H1 (cell line): Measurements from ENCODE around the gene PTPRJ. TPM values are rescaled to one million over a fixed set of nuclear protein-coding genes. Genes with fewer than 3 reads are reported as not detected.

Experiments used
- CTCF ChIA-PET: fragments of 300-600 bp; sonication (Branson Sonifier 250); formaldehyde crosslinking; loops from one replicate; lab custom pipeline; 2021; ENCODE audit not compliant: partially characterized antibody; lab: Charles Lee
- POLR2A ChIA-PET: fragments of 300-600 bp; sonication (Branson Sonifier 250); formaldehyde crosslinking; loops from one replicate; lab custom pipeline; 2021; ENCODE audit warnings: inconsistent platforms; ENCODE audit not compliant: partially characterized antibody; lab: Charles Lee
- DNase-seq, 2 experiments: peaks; one replicate each; pipeline versions ENCODE4 v3.0.0 to v3.0.0-alpha.2; 2010 to 2022; ENCODE audit warnings: low spot score in 2 of 2, low read depth in 1 of 2, mixed read lengths in 1 of 2
- FAIRE-seq: peaks from 2 replicates; lab custom pipeline; 2011; peaks lifted over from hg19 to GRCh38; lab: Jason Lieb, UNC
- H2AFZ ChIP-seq: 2 replicates; pipeline ENCODE4 v1.8.1; 2012; ENCODE audit warnings: low read length, inconsistent platforms
- H2AK5ac ChIP-seq: 2 replicates; pipeline ENCODE4 v1.6.1; 2013; ENCODE audit warnings: low read depth, low read length
- H2BK120ac ChIP-seq: replicated peaks from 2 replicates; pipeline ENCODE3; 2013; ENCODE audit warnings: low read depth, low read length, inconsistent platforms
- H2BK12ac ChIP-seq: 2 replicates; pipeline ENCODE4 v1.6.1; 2013; ENCODE audit warnings: low read depth, low read length
- H2BK15ac ChIP-seq: 2 replicates; pipeline ENCODE4 v1.6.1; 2013; ENCODE audit warnings: low read length
- H2BK20ac ChIP-seq: 2 replicates; pipeline ENCODE4 v1.6.1; 2013; ENCODE audit warnings: low read length
- H2BK5ac ChIP-seq: 2 replicates; pipeline ENCODE4 v1.6.1; 2013; ENCODE audit warnings: low read depth, low read length
- H3K14ac ChIP-seq: 2 replicates; pipeline ENCODE4 v1.6.1; 2013; ENCODE audit warnings: inconsistent platforms; ENCODE audit not compliant: insufficient read length
- H3K18ac ChIP-seq: 2 replicates; pipeline ENCODE4 v1.6.1; 2013; ENCODE audit warnings: low read length; ENCODE audit errors: extremely low read depth
- H3K23ac ChIP-seq: 2 replicates; pipeline ENCODE4 v1.6.1; 2013; ENCODE audit warnings: inconsistent platforms; ENCODE audit not compliant: insufficient read length
- H3K23me2 ChIP-seq: 2 replicates; pipeline ENCODE4 v1.6.1; 2013; ENCODE audit warnings: low read depth, low read length
- H3K27ac ChIP-seq: 2 replicates; pipeline ENCODE4 v1.6.1; 2011; ENCODE audit warnings: low read depth, low read length, inconsistent platforms
- H3K27me3 ChIP-seq, 4 experiments: replicated peaks in 1 of 4; 1 replicate in 1 of 4; 2 replicates in 3 of 4; pipeline versions ENCODE4 v1.6.1 to v1.8.1; 2011 to 2013; ENCODE audit warnings: low read length in 3 of 4, mild to moderate bottlenecking in 3 of 4, inconsistent platforms in 2 of 4, mixed read lengths in 2 of 4, moderate library complexity in 1 of 4; ENCODE audit not compliant: control insufficient read depth in 3 of 4, insufficient read depth in 3 of 4; ENCODE audit errors: extremely low read depth in 1 of 4
- H3K36me3 ChIP-seq, 4 experiments: 2 replicates each; pipeline versions ENCODE4 v1.6.1 to v1.8.1; 2011 to 2013; ENCODE audit warnings: mild to moderate bottlenecking in 4 of 4, low read length in 3 of 4, moderate library complexity in 2 of 4, control low read depth in 1 of 4, inconsistent platforms in 1 of 4; ENCODE audit not compliant: insufficient read depth in 4 of 4, control insufficient read depth in 2 of 4
- H3K4ac ChIP-seq: replicated peaks from 2 replicates; pipeline ENCODE3; 2013; ENCODE audit warnings: low read length, low read depth, mixed read lengths, inconsistent platforms; ENCODE audit not compliant: insufficient read length
- H3K4me1 ChIP-seq, 4 experiments: replicated peaks in 1 of 4; 1 replicate in 1 of 4; 2 replicates in 3 of 4; pipeline versions ENCODE4 v1.6.1 to v1.8.1; 2011 to 2013; ENCODE audit warnings: low read length in 3 of 4, inconsistent platforms in 2 of 4, mixed read lengths in 1 of 4; ENCODE audit not compliant: insufficient read depth in 4 of 4, control insufficient read depth in 3 of 4
- H3K4me2 ChIP-seq, 2 experiments: 2 replicates each; pipeline versions ENCODE4 v1.6.1 to v1.8.1; 2011 to 2013; ENCODE audit warnings: low read depth in 2 of 2, low read length in 2 of 2, control low read depth in 1 of 2, inconsistent platforms in 1 of 2, mild to moderate bottlenecking in 1 of 2; ENCODE audit not compliant: insufficient read depth in 1 of 2
- H3K4me3 ChIP-seq, 4 experiments: fragments of 200-600, 300-600 bp in 1 of 4; sonication (generic), shearing (Covaris generic), sonication (Bioruptor Twin) in 1 of 4; 2 replicates each; pipeline versions ENCODE4 v1.5.1 to v1.8.1; 2011 to 2016; ENCODE audit warnings: low read length in 4 of 4, low read depth in 3 of 4, control low read depth in 2 of 4, inconsistent platforms in 2 of 4, mild to moderate bottlenecking in 2 of 4, mixed read lengths in 1 of 4, moderate library complexity in 1 of 4; ENCODE audit not compliant: insufficient read depth in 2 of 4; ENCODE audit errors: extremely low read depth in 1 of 4
- H3K56ac ChIP-seq: replicated peaks from 2 replicates; pipeline ENCODE3; 2013; ENCODE audit warnings: low read depth, mild to moderate bottlenecking, mixed read lengths, low read length, inconsistent platforms; ENCODE audit not compliant: insufficient read length
- H3K79me1 ChIP-seq: 2 replicates; pipeline ENCODE4 v1.6.1; 2013; ENCODE audit warnings: low read depth, low read length, control low read depth
- H3K79me2 ChIP-seq, 2 experiments: 2 replicates each; pipeline versions ENCODE4 v1.6.1 to v1.8.1; 2012 to 2013; ENCODE audit warnings: low read length in 2 of 2, mild to moderate bottlenecking in 2 of 2, inconsistent platforms in 1 of 2; ENCODE audit not compliant: insufficient read depth in 2 of 2, control insufficient read depth in 1 of 2
- H3K9ac ChIP-seq, 4 experiments: replicated peaks in 1 of 4; 1 replicate in 1 of 4; 2 replicates in 3 of 4; pipeline versions ENCODE4 v1.6.1 to v1.8.1; 2011 to 2013; ENCODE audit warnings: low read depth in 3 of 4, low read length in 3 of 4, control low read depth in 2 of 4, mild to moderate bottlenecking in 2 of 4, moderate library complexity in 2 of 4, inconsistent platforms in 1 of 4; ENCODE audit errors: extremely low read depth in 1 of 4
- H3K9me3 ChIP-seq, 2 experiments: 2 replicates each; pipeline versions ENCODE4 v1.6.1 to v1.8.1; 2012 to 2013; ENCODE audit warnings: mild to moderate bottlenecking in 2 of 2, moderate library complexity in 2 of 2, control low read depth in 1 of 2, inconsistent platforms in 1 of 2, low read depth in 1 of 2, low read length in 1 of 2, mixed read lengths in 1 of 2; ENCODE audit not compliant: insufficient read depth in 2 of 2
- H4K20me1 ChIP-seq, 2 experiments: replicated peaks in 1 of 2; 2 replicates each; pipeline versions ENCODE3 to v1.8.1; 2011 to 2013; ENCODE audit warnings: inconsistent platforms in 2 of 2, low read length in 2 of 2, mild to moderate bottlenecking in 1 of 2; ENCODE audit not compliant: insufficient read depth in 2 of 2, control insufficient read depth in 1 of 2
- H4K5ac ChIP-seq: 2 replicates; pipeline ENCODE4 v1.6.1; 2013; ENCODE audit warnings: low read length, low read depth, mixed read lengths, inconsistent platforms; ENCODE audit not compliant: insufficient read length
- H4K8ac ChIP-seq: 2 replicates; pipeline ENCODE4 v1.8.0; 2013; ENCODE audit warnings: mild to moderate bottlenecking, moderate library complexity, low read length, inconsistent platforms; ENCODE audit not compliant: insufficient read depth; ENCODE audit errors: extremely low read depth
- H4K91ac ChIP-seq: replicated peaks from 2 replicates; pipeline ENCODE3; 2013; ENCODE audit warnings: low read length, mixed read lengths, inconsistent platforms; ENCODE audit not compliant: insufficient read length
- CHD2 ChIP-seq: IDR thresholded peaks from 2 replicates; pipeline ENCODE4 v1.6.1; 2012; ENCODE audit warnings: low read length, improper control_type of control experiment
- EZH2 ChIP-seq: fragments of 200-600 bp; sonication (generic); IDR thresholded peaks from 2 replicates; pipeline ENCODE4 v1.7.1; 2012; ENCODE audit warnings: low read depth, mild to moderate bottlenecking, moderate library complexity, low read length, inconsistent platforms; ENCODE audit not compliant: severe bottlenecking
- HDAC2 ChIP-seq, 2 experiments: fragments of 300-600 bp in 1 of 2; sonication (generic) in 1 of 2; IDR thresholded peaks; 2 replicates each; pipeline ENCODE4 v1.6.1; 2011 to 2012; ENCODE audit warnings: low read depth in 2 of 2, low read length in 2 of 2, mild to moderate bottlenecking in 2 of 2, moderate library complexity in 2 of 2, borderline replicate concordance in 1 of 2, inconsistent platforms in 1 of 2
- MAX ChIP-seq: IDR thresholded peaks from 2 replicates; pipeline ENCODE4 v1.6.1; 2012; ENCODE audit warnings: inconsistent platforms
- SRF ChIP-seq: IDR thresholded peaks from 2 replicates; pipeline ENCODE4 v1.6.1; 2011; ENCODE audit warnings: mild to moderate bottlenecking, low read depth, low read length, moderate library complexity
- TCF12 ChIP-seq: IDR thresholded peaks from 2 replicates; pipeline ENCODE4 v1.6.1; 2011; ENCODE audit warnings: low read depth, mild to moderate bottlenecking, low read length
- USF2 ChIP-seq: IDR thresholded peaks from 2 replicates; pipeline ENCODE4 v1.6.1; 2011; ENCODE audit warnings: low read length, improper control_type of control experiment
- WGBS, 2 experiments: shearing (Covaris generic) in 1 of 2; methylation state at CpG; one replicate each; pipeline versions ENCODE4 v1.1.6 to v1.1.7; 2013 to 2015; ENCODE audit warnings: low lambda C conversion rate in 2 of 2, mixed read lengths in 2 of 2, inconsistent platforms in 1 of 2, low coverage in 1 of 2, missing lambda C conversion rate in 1 of 2; ENCODE audit not compliant: insufficient replicate concordance in 2 of 2, insufficient coverage in 1 of 2, insufficient read length in 1 of 2; ENCODE audit errors: extremely low coverage in 1 of 2, missing lambda C conversion rate in 1 of 2; 5-methylcytosine and 5-hydroxymethylcytosine counted together
- polyA plus RNA-seq, 7 experiments: library from polyadenylated mRNA; depleted of rRNA in 3 of 7; stranded (reverse) in 5 of 7; unstranded in 2 of 7; fragments of >200 nt in 5 of 7; fragments of 200-250 nt in 2 of 7; gene quantifications; 1 replicate in 5 of 7; 2 replicates in 1 of 7; 4 replicates in 1 of 7; pipeline versions ENCODE4 v1.2.1 to v1.2.3, GENCODE V29; 2011 to 2013; ENCODE audit warnings: missing spikeins in 2 of 7, mixed read lengths in 2 of 7
- total RNA-seq: library from RNA; stranded (reverse); fragmentation: NEBNext Ultra II Directional; extraction: Animal tissue kit (Norgen Biotek cat#: 25700); gene quantifications from 2 replicates; pipeline ENCODE4 v1.2.1, GENCODE V29; 2021

The PTPRJ gene
- total and polyA plus RNA-seq, 2 of the 8 experiments (the other 6 are each of a cell fraction or from before 2014, with no cell fraction given): 4.4 to 22.6 TPM

DNA sequence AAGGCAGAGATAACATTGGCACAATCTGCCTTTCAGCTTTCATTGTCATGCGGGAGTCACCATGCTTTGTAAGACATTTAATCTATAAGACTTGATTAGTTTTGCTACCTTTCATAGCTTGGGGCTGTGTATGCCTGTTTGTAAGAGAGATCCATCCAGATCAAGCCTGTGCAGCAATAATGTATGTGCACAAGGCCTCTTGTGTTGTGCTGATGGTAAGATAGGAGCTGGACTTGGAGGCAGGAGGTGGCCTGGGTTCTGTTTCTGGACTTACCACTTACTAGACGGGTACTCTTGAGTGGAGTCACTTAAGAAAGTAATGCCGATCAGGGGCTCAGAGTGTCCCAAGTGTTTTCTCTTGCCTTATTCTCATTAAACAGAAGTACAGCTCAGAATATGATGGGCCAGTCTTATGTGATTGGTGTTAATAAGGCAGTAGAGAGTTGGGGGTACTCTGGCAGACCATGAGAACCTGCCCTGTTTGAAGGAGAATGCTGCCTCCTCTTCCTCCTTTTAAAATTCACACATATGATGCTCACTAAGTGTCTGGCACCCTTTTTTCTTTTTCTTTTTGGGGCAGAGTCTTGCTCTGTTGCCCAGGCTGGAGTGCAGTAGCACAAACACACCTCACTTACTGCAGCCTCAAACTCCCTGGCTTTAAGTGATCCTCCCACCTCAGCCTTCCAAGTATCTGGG is 30.9 kb downstream of the PTPRJ start:
- no peak overlapping the region for H3K23ac ChIP-seq
- CTCF ChIA-PET: interaction anchor here (0.6 to 1.7 kb wide), 4 partner anchors 18 to 76 kb away, joined by 3 to 7 read pairs (median 4); no protein-coding TSS in a partner anchor
- H3K56ac ChIP-seq: no peak overlapping the region
- H3K4me3 ChIP-seq: no peak overlapping the region
- H3K18ac ChIP-seq: no peak overlapping the region
- H3K14ac ChIP-seq: no peak overlapping the region
- no peaks in the 10 kb centered on the region for H3K23me2 ChIP-seq
- H3K4ac ChIP-seq: no peak overlapping the region
- peaks cover 0 to 4% (median under 1%) of the 10 kb centered on the region in 4 experiments; a peak in 2 of 7 replicates for H3K4me1 ChIP-seq
- H3K79me1 ChIP-seq: peaks cover 13% of the 10 kb centered on the region
- H2BK120ac ChIP-seq: no peak overlapping the region
- no peak overlapping the region for H3K27ac ChIP-seq
- TF ChIP-seq CHD2 (no peak), HDAC2 (IDR thresholded peaks at IDR 0.05; ENCODE audit: borderline replicate concordance in 1 of 2, low read depth in 2 of 2, low read length in 2 of 2) (no peak), SRF (no peak), MAX (no peak), USF2 (no peak), EZH2 (no peak), TCF12 (no peak)
- no peak overlapping the region for H4K8ac ChIP-seq
- no peak overlapping the region for H2BK12ac ChIP-seq
- H3K27me3 ChIP-seq: no peaks in the 10 kb centered on the region
- DNase-seq (no peak), FAIRE-seq (no peak)
- no peak overlapping the region for H2BK20ac ChIP-seq
- no peak overlapping the region for H3K4me2 ChIP-seq
- POLR2A ChIA-PET: interaction anchor here (0.7 to 1.2 kb wide), 2 partner anchors 12 to 33 kb away, joined by 3 to 4 read pairs; no protein-coding TSS in a partner anchor
- H4K91ac ChIP-seq: no peak overlapping the region
- no peaks in the 10 kb centered on the region for H3K9me3 ChIP-seq
- no peak overlapping the region for H2BK5ac ChIP-seq
- no peak overlapping the region for H3K9ac ChIP-seq
- WGBS, 2 experiments: 96% methylated on average over 3 of the region's 3 CpGs; no CpG with 5 or more reads in 1 of the 2 experiments
- H3K36me3 ChIP-seq: no peaks in the 10 kb centered on the region
- peaks cover 0 to 3% of the 10 kb centered on the region in 2 experiments for H4K20me1 ChIP-seq
- H4K5ac ChIP-seq: no peak overlapping the region
- H2BK15ac ChIP-seq: no peak overlapping the region
- peaks cover 3 to 39% of the 10 kb centered on the region in 2 experiments; a peak in 3 of 4 replicates for H3K79me2 ChIP-seq
- H2AFZ ChIP-seq: no peak overlapping the region
- H2AK5ac ChIP-seq: no peak overlapping the region
